Pancreas (tissue), 10 donors: ENCODE measurements around the gene IDUA. TPM values are rescaled to one million over a fixed set of nuclear protein-coding genes. Genes with fewer than 3 reads are reported as not detected.

Source experiments
- ATAC-seq, 4 donors: fragments of 200-7000 bp; cut with Tn5 transposase; one replicate each; pipeline versions ENCODE4 v1.8.0 to v1.9.1; 2020; ENCODE audit warnings: mild to moderate bottlenecking in 4 of 4, moderate library complexity in 4 of 4
- DNase-seq, 6 donors: peaks; one replicate each; pipeline ENCODE4 v3.0.0-alpha.2; 2020
- FAIRE-seq: peaks from 2 replicates; lab custom pipeline; 2012; peaks lifted over from hg19 to GRCh38; lab: Jason Lieb, UNC
- H3K27ac ChIP-seq, 4 donors: fragments of 200-600 bp; sonication (generic); 1 replicate in 3 of 4; 2 replicates in 1 of 4; pipeline versions ENCODE4 v1.5.0 to v1.8.0; 2020
- H3K27me3 ChIP-seq, 4 donors: fragments of 200-600 bp; one replicate each; pipeline ENCODE4 v1.8.0; 2021
- H3K36me3 ChIP-seq, 3 donors: fragments of 200-600 bp; sonication (generic) in 1 of 3; one replicate each; pipeline versions ENCODE4 v1.5.0 to v1.8.0; 2020 to 2021
- H3K4me1 ChIP-seq, 3 donors: fragments of 200-600 bp; one replicate each; pipeline ENCODE4 v1.8.0; 2021
- H3K4me3 ChIP-seq, 4 donors: fragments of 200-600 bp; sonication (generic) in 2 of 4; one replicate each; pipeline versions ENCODE4 v1.5.0 to v1.8.0; 2020 to 2021
- H3K9me3 ChIP-seq, 4 donors: fragments of 200-600 bp; one replicate each; pipeline ENCODE4 v1.8.0; 2021
- WGBS, 2 donors: extraction: QIAGEN DNeasy Blood & Tissue Kit; methylation state at CpG; one replicate each; pipeline ENCODE4 v1.1.7; 2013; 5-methylcytosine and 5-hydroxymethylcytosine counted together
- intact Hi-C, 3 donors: fragments of 100-400 bp; cut with DNase I; formaldehyde crosslinking; loops; one replicate each; pipeline versions ENCODE4 v1.11.1 to v1.14.2; 2022
- polyA plus RNA-seq, 2 donors: library from polyadenylated mRNA; stranded (reverse); fragments of 200-250 nt; gene quantifications; one replicate each; pipeline ENCODE4 v1.2.3, GENCODE V29; 2013
- total RNA-seq, 6 donors: library from RNA; stranded (reverse); fragmentation: NEBNext Ultra II Directional in 4 of 6; extraction: Animal tissue kit (Norgen Biotek cat#: 25700) in 4 of 6; gene quantifications; one replicate each; pipeline versions ENCODE4 v1.2.1 to v1.2.4, GENCODE V29; 2021 to 2023
- TF ChIP-seq, protein P1 (sequence below), 4 donors: fragments of 200-600 bp; sonication (generic) in 3 of 4; IDR thresholded peaks; one replicate each; pipeline versions ENCODE4 v1.5.0 to v1.8.0; 2021; ENCODE audit warnings: antibody characterized with exemption in 4 of 4
- donor health status: healthy with polysubstance abuse.
- donor health status: DM: no; HTN: no; CAD: no; lungs with moderate emphysema.
- donor health status: DM: no; HTN: no; CAD: no.
- donor health status: control.
- donor health status: control.
- donor health status: Bipolar disorder and iron deficiency.
- donor health status: DM: yes; HTN: yes; CAD: no.
- donor health status: DM: no; HTN: no; CAD: no.
- donor health status: DM: no; HTN: no; CAD: no.
- donor health status: DM: yes; HTN: yes; CAD: no.

The IDUA gene
- total and polyA plus RNA-seq, 8 donors, result 17.6 to 56.9 (median 23.3) TPM

DNA sequence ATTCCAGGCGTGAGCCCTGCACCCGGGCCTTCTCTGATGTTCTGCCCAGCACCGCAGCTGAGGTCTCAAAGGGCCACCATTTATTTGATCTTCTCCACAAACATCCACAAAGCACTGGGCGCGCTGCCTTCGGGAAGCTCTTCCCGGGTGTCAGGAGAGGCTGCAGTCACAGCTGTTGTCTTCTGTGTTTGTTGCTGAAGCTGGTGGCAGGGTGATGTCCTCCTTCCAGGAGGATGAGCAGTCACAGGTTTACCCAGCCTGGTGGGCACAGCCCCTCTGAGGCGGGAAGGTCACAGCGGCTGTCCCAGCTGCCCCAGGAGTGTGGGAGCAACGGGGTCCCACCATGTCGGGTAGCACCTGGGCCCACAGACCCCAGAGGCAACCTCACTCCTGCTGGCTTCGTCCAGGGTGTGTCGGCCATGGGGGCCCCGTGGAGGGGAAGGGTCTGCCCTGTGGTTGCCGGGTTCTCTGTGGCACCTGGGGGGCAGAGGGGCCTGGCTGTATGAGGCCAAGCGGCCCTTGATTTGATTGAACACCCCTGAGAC lies 52.2 kb downstream of the IDUA start:
- H3K27me3 ChIP-seq, result no peaks in the 10 kb centered on the region
- H3K36me3 ChIP-seq, result no peaks in the 10 kb centered on the region
- peak overlapping the region in 1 of 4 donors; percentile 41 for H3K27ac ChIP-seq
- H3K9me3 ChIP-seq, result no peaks in the 10 kb centered on the region
- no peak for FAIRE-seq
- H3K4me1 ChIP-seq, result peaks cover 4 to 9% (median 5%) of the 10 kb centered on the region in 3 donors
- H3K4me3 ChIP-seq, result no peak overlapping the region
- 87 to 89% methylated on average over 16 of the region's 16 CpGs for WGBS, 2 donors
- intact Hi-C loops, result loop anchor here in 1 of 3 donors (10.0 kb wide), 1 partner anchor 754 kb away; no protein-coding TSS in a partner anchor
- no peak for ATAC-seq
- TF ChIP-seq, protein P1, sequence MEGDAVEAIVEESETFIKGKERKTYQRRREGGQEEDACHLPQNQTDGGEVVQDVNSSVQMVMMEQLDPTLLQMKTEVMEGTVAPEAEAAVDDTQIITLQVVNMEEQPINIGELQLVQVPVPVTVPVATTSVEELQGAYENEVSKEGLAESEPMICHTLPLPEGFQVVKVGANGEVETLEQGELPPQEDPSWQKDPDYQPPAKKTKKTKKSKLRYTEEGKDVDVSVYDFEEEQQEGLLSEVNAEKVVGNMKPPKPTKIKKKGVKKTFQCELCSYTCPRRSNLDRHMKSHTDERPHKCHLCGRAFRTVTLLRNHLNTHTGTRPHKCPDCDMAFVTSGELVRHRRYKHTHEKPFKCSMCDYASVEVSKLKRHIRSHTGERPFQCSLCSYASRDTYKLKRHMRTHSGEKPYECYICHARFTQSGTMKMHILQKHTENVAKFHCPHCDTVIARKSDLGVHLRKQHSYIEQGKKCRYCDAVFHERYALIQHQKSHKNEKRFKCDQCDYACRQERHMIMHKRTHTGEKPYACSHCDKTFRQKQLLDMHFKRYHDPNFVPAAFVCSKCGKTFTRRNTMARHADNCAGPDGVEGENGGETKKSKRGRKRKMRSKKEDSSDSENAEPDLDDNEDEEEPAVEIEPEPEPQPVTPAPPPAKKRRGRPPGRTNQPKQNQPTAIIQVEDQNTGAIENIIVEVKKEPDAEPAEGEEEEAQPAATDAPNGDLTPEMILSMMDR (IDR thresholded peaks at IDR 0.05), result no peak
- peak in 1 of 6 donors; percentile 87 for DNase-seq

- Histone ChIP-seq H3K27me3 (no peaks in the 10 kb centered on the region), H3K27ac (peak overlapping the region in 2 of 4 donors; percentile 22 to 41), H3K36me3 (no peaks in the 10 kb centered on the region), H3K9me3 (no peaks in the 10 kb centered on the region), H3K4me1 (peaks cover 4 to 9% (median 5%) of the 10 kb centered on the region in 3 donors), H3K4me3 (no peak overlapping the region)
- FAIRE-seq, result no peak
- TF ChIP-seq, protein P1 (IDR thresholded peaks at IDR 0.05), result no peak
- DNase-seq, result peak; percentile 63 to 82 (median 72)
- WGBS, 2 donors, result 41 to 48% methylated on average over 15 to 20 of the region's 20 CpGs
- intact Hi-C loops, result loop anchor here in 1 of 3 donors (10.0 kb wide), 1 partner anchor 755 kb away; no protein-coding TSS in a partner anchor
- peak; percentile 63 to 80 (median 77) for ATAC-seq
Observed at GRCh38 chr4:1039493-1040343, 52.9 kb downstream of the IDUA start.

GRCh38 chr4:1040344-1041146 lies 53.7 kb downstream of the IDUA start:
- no peaks in the 10 kb centered on the region for H3K27me3 ChIP-seq
- ATAC-seq, result no peak
- H3K27ac ChIP-seq, result no peak overlapping the region
- peaks cover 4 to 9% (median 5%) of the 10 kb centered on the region in 3 donors for H3K4me1 ChIP-seq
- TF ChIP-seq, protein P1 (IDR thresholded peaks at IDR 0.05), result no peak
- H3K36me3 ChIP-seq, result no peaks in the 10 kb centered on the region
- WGBS, 2 donors, result 91 to 94% methylated on average over 21 of the region's 21 CpGs
- intact Hi-C loops, result no loop called here
- no peak overlapping the region for H3K4me3 ChIP-seq
- FAIRE-seq, result no peak
- peak in 2 of 6 donors; percentile 34 to 51 for DNase-seq
- H3K9me3 ChIP-seq, result no peaks in the 10 kb centered on the region

- no peak overlapping the region for H3K4me3 ChIP-seq
- intact Hi-C loops, result no loop called here
- H3K4me1 ChIP-seq, result peaks cover 4 to 9% (median 5%) of the 10 kb centered on the region in 3 donors
- no peak for FAIRE-seq
- H3K27me3 ChIP-seq, result no peaks in the 10 kb centered on the region
- WGBS, 2 donors, result 57 to 62% methylated on average over 36 of the region's 36 CpGs
- no peak for ATAC-seq
- H3K36me3 ChIP-seq, result no peaks in the 10 kb centered on the region
- no peak overlapping the region for H3K27ac ChIP-seq
- no peaks in the 10 kb centered on the region for H3K9me3 ChIP-seq
- TF ChIP-seq, protein P1 (IDR thresholded peaks at IDR 0.05), result no peak
- peak in 2 of 6 donors; percentile 51 to 66 for DNase-seq
Observed at GRCh38 chr4:1041147-1041935, 54.5 kb downstream of the IDUA start.
